SU-DHL-6 (cell line): ENCODE results near the gene NEURL2.

Source experiments
- H2AFZ ChIP-seq: fragments of 200-600 bp; sonication (generic); 2 replicates; pipeline ENCODE4 v1.6.1; 2014; ENCODE audit warnings: low read depth, mild to moderate bottlenecking, moderate library complexity, mixed read lengths, antibody characterized with exemption, low read length; ENCODE audit not compliant: severe bottlenecking
- H3F3A ChIP-seq: fragments of 200-600 bp; shearing (Covaris generic); 2 replicates; pipeline ENCODE4 v1.6.0; 2016; ENCODE audit warnings: antibody characterized with exemption, mild to moderate bottlenecking; ENCODE audit not compliant: insufficient read depth
- H3K27ac ChIP-seq: fragments of 200-600 bp; sonication (generic); 2 replicates; pipeline ENCODE4 v1.5.1; 2016; ENCODE audit warnings: low read depth, mild to moderate bottlenecking, low read length, moderate library complexity, mixed read lengths
- H3K27me3 ChIP-seq: fragments of 200-600 bp; sonication (generic), shearing (Covaris generic); 2 replicates; pipeline ENCODE4 v1.6.0; 2014; ENCODE audit warnings: mild to moderate bottlenecking, low read length
- H3K36me3 ChIP-seq: fragments of 200-600 bp; sonication (generic); 2 replicates; pipeline ENCODE4 v1.6.1; 2014; ENCODE audit warnings: mild to moderate bottlenecking, low read length, mixed read lengths
- H3K4me2 ChIP-seq: fragments of 300-600, 200-600 bp; shearing (Covaris generic), sonication (generic); 2 replicates; pipeline ENCODE4 v1.6.0; 2014; ENCODE audit warnings: low read length, low read depth, mild to moderate bottlenecking; ENCODE audit not compliant: poor library complexity, severe bottlenecking
- H3K4me3 ChIP-seq: fragments of 200-600 bp; sonication (generic); 2 replicates; pipeline ENCODE4 v1.5.1; 2014; ENCODE audit warnings: antibody characterized with exemption, low read length, mild to moderate bottlenecking, mixed read lengths; ENCODE audit not compliant: insufficient read depth, poor library complexity, severe bottlenecking
- H3K79me2 ChIP-seq: fragments of 200-600 bp; sonication (generic); 2 replicates; pipeline ENCODE4 v1.6.1; 2014; ENCODE audit warnings: mild to moderate bottlenecking, low read length, moderate library complexity; ENCODE audit not compliant: insufficient read depth
- H3K9ac ChIP-seq: fragments of 200-600 bp; sonication (generic); 2 replicates; pipeline ENCODE4 v1.7.0; 2014; ENCODE audit warnings: mild to moderate bottlenecking, low read length
- H3K9me2 ChIP-seq: fragments of 200-600 bp; sonication (generic); replicated peaks from 2 replicates; pipeline ENCODE4 v1.6.1; 2014; ENCODE audit warnings: low read length; ENCODE audit not compliant: insufficient read depth
- H3K9me3 ChIP-seq: fragments of 200-600 bp; sonication (generic); 2 replicates; pipeline ENCODE4 v1.6.1; 2014; ENCODE audit warnings: low read length, mixed read lengths; ENCODE audit not compliant: insufficient read depth
- H4K20me1 ChIP-seq: fragments of 200-600 bp; sonication (generic); 2 replicates; pipeline ENCODE4 v1.6.1; 2014; ENCODE audit warnings: low read depth, mild to moderate bottlenecking, antibody characterized with exemption, low read length, moderate library complexity, mixed read lengths
- EZH2phosphoT487 ChIP-seq: fragments of 200-600 bp; sonication (generic), shearing (Covaris generic); conservative IDR thresholded peaks from 2 replicates; pipeline ENCODE4 v1.6.1; 2018; ENCODE audit warnings: mild to moderate bottlenecking, antibody characterized with exemption, low read length, moderate library complexity, mixed read lengths
- TF ChIP-seq, protein P1 (sequence below): fragments of 200-600 bp; sonication (generic); IDR thresholded peaks from one replicate; pipeline ENCODE4 v1.5.1; 2017; ENCODE audit warnings: antibody characterized with exemption, mild to moderate bottlenecking, low read length, moderate library complexity; ENCODE audit not compliant: insufficient read depth, poor library complexity, severe bottlenecking

The NEURL2 gene

GRCh38 chr20:45919542-45920399 is 28.8 kb upstream of the NEURL2 start:
- Histone ChIP-seq H3K36me3 (no peaks in the 10 kb centered on the region), H3K9me3 (no peaks in the 10 kb centered on the region), H3F3A (no peaks in the 10 kb centered on the region), H3K9ac (no peak overlapping the region), H3K9me2 (no peaks in the 10 kb centered on the region), H3K79me2 (no peaks in the 10 kb centered on the region), H3K27ac (no peak overlapping the region), H4K20me1 (no peaks in the 10 kb centered on the region), H3K4me3 (no peak overlapping the region), H3K27me3 (no peaks in the 10 kb centered on the region), H3K4me2 (no peak overlapping the region), H2AFZ (no peak overlapping the region)
- no peak for TF ChIP-seq EZH2phosphoT487
- TF ChIP-seq, protein P1, sequence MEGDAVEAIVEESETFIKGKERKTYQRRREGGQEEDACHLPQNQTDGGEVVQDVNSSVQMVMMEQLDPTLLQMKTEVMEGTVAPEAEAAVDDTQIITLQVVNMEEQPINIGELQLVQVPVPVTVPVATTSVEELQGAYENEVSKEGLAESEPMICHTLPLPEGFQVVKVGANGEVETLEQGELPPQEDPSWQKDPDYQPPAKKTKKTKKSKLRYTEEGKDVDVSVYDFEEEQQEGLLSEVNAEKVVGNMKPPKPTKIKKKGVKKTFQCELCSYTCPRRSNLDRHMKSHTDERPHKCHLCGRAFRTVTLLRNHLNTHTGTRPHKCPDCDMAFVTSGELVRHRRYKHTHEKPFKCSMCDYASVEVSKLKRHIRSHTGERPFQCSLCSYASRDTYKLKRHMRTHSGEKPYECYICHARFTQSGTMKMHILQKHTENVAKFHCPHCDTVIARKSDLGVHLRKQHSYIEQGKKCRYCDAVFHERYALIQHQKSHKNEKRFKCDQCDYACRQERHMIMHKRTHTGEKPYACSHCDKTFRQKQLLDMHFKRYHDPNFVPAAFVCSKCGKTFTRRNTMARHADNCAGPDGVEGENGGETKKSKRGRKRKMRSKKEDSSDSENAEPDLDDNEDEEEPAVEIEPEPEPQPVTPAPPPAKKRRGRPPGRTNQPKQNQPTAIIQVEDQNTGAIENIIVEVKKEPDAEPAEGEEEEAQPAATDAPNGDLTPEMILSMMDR = no peak

DNA sequence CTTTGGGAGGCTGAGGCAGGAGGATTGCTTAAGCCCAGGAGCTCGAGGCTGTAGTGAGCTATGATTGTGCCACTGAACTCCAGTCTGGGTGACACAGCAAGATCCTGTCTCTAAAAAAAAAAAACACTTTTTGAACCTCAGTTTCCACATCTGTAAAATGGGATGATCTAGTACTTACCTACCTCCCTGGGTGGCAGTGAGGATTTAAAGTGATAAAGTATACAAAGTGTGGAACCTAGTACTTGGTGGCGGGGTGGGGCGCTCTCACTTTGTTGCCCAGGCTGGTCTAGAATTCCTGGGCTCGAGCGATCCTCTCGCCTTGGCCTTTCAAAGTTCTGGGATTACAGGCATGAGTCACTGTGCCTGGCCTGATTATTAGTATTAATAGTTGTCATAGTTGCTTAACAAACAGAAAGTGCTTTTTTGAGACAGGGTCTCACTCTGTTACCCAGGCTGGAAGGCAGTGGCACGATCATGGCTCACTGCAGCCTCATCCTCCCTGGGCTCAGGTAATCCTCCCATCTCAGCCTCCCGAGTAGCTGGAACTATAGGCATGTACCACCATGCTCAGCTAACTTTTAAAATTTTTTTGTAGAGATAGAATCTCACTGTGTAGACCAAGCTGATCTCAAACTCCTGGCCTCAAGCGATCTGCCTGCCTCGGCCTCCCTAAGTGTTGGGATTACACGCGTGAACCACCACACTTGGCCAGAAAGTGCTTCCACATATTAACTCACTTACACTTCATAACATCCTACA is 27.9 kb upstream of the NEURL2 start:
- Histone ChIP-seq H3K79me2 (no peaks in the 10 kb centered on the region), H3K9ac (no peak overlapping the region), H3K9me2 (no peaks in the 10 kb centered on the region), H3K27ac (no peak overlapping the region), H3K4me3 (no peak overlapping the region), H2AFZ (no peak overlapping the region), H3F3A (no peaks in the 10 kb centered on the region), H3K36me3 (no peaks in the 10 kb centered on the region), H4K20me1 (no peaks in the 10 kb centered on the region), H3K9me3 (no peaks in the 10 kb centered on the region), H3K27me3 (no peaks in the 10 kb centered on the region), H3K4me2 (no peak overlapping the region)
- TF ChIP-seq, protein P1 = no peak
- TF ChIP-seq EZH2phosphoT487 = no peak

DNA sequence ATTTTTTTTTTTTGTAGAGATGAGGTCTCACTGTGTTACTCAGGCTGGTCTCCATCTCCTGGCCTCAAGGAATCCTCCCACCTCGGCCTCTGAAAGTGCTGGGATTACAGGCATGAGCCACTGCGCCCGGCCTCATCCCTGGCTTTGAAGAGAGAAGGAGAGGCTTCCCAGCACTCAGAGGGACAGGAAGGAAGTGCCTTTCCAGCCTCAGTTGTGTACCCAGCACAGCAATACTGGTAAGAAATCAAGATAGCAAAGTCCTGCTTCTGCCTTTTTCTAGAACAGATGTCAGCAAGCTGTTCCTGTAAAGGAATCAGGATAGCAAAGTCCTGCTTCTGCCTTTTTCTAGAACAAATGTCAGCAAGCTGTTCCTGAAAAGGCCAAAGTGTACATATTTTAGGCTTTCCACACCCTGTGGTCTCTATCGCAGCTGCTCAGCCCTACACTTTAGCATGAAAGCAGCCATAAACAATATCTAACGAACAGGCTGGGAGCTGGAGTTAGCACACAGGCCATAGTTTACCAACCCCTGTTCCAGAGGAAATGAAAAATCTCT is 27.3 kb upstream of the NEURL2 start:
- Histone ChIP-seq H3K27ac (no peak overlapping the region), H3K27me3 (no peaks in the 10 kb centered on the region), H2AFZ (no peak overlapping the region), H3K9me3 (no peaks in the 10 kb centered on the region), H3K36me3 (no peaks in the 10 kb centered on the region), H3K79me2 (no peaks in the 10 kb centered on the region), H3K4me3 (no peak overlapping the region), H3K9ac (no peak overlapping the region), H3K9me2 (no peaks in the 10 kb centered on the region), H3K4me2 (no peak overlapping the region), H4K20me1 (no peaks in the 10 kb centered on the region), H3F3A (no peaks in the 10 kb centered on the region)
- no peak for TF ChIP-seq EZH2phosphoT487
- TF ChIP-seq, protein P1 = no peak
